Ovary (tissue), 9 donors: ENCODE results near the gene SHC1. TPM values are rescaled to one million over a fixed set of nuclear protein-coding genes. Genes with fewer than 3 reads are reported as not detected.
A peak's percentile ranks its signal among the peaks of the same experiment; 100 is the strongest.
"Not testable (repeated sequence)": the region's sequence is repeated elsewhere in the genome, so short reads cannot be mapped to it uniquely, and the experiment has no call there.

Experiments used
- DNase-seq, 5 donors: peaks; one replicate each; pipeline ENCODE4 v3.0.0-alpha.2; 2019 to 2020
- H3K27ac ChIP-seq, 2 donors: fragments of 200-600 bp; one replicate each; pipeline versions ENCODE4 v1.5.1 to v1.8.0; 2019 to 2022
- H3K27me3 ChIP-seq: fragments of 200-600 bp; one replicate; pipeline ENCODE4 v1.8.0; 2022
- H3K36me3 ChIP-seq: fragments of 200-600 bp; sonication (generic); one replicate; pipeline ENCODE4 v1.5.1; 2019
- H3K4me1 ChIP-seq: one replicate; pipeline ENCODE4 v1.8.1; 2013; ENCODE audit warnings: mild to moderate bottlenecking, moderate library complexity; ENCODE audit not compliant: insufficient read depth
- H3K4me3 ChIP-seq: fragments of 200-600 bp; sonication (generic); one replicate; pipeline ENCODE4 v1.5.1; 2017
- H3K9me3 ChIP-seq, 2 donors: fragments of 200-600 bp in 1 of 2; sonication (generic) in 1 of 2; one replicate each; pipeline versions ENCODE4 v1.5.1 to v1.8.1; 2013 to 2019; ENCODE audit warnings: mild to moderate bottlenecking in 1 of 2, moderate library complexity in 1 of 2
- EP300 ChIP-seq: sonication (generic); formaldehyde crosslinking; IDR thresholded peaks from one replicate; pipeline ENCODE4 v1.6.1; 2017; ENCODE audit warnings: antibody characterized with exemption
- POLR2A ChIP-seq: fragments of 450-650 bp; IDR thresholded peaks from one replicate; pipeline ENCODE4 v1.6.1; 2017; ENCODE audit warnings: antibody characterized with exemption, mild to moderate bottlenecking, moderate library complexity
- WGBS, 3 donors: extraction: QIAGEN DNeasy Blood & Tissue Kit in 1 of 3; methylation state at CpG; one replicate each; pipeline versions ENCODE4 v1.1.5 to v1.1.7; 2013 to 2017; 5-methylcytosine and 5-hydroxymethylcytosine counted together
- intact Hi-C, 4 donors: fragments of 100-400 bp; cut with DNase I; formaldehyde crosslinking; loops; one replicate each; pipeline versions ENCODE4 v1.11.0 to v1.15.1; 2022 to 2023
- polyA plus RNA-seq, 2 donors: library from polyadenylated mRNA; stranded (reverse); fragments of 200-250 nt in 1 of 2; fragments of 350-450 nt in 1 of 2; fragmentation: Illumina TruSeq in 1 of 2; extraction: RNeasy Lipid Tissue Mini Kit (QIAGEN cat#74804) in 1 of 2; gene quantifications; one replicate each; pipeline ENCODE4 v1.2.3, GENCODE V29; 2013 to 2014
- total RNA-seq, 7 donors: library from RNA; depleted of rRNA in 2 of 7; stranded (reverse); fragments of >200 nt in 2 of 7; fragmentation: NEBNext Ultra II Directional in 3 of 7; extraction: Animal tissue kit (Norgen Biotek cat#: 25700) in 3 of 7; gene quantifications; one replicate each; pipeline versions ENCODE4 v1.1.0 to v1.2.4, GENCODE V29; 2016 to 2023
- TF ChIP-seq, protein P1 (sequence below), 3 donors: fragments of 450-650 bp in 2 of 3; fragments of 200-600 bp in 1 of 3; IDR thresholded peaks; one replicate each; pipeline versions ENCODE4 v1.5.1 to v1.8.0; 2016 to 2022; ENCODE audit warnings: antibody characterized with exemption in 3 of 3, mild to moderate bottlenecking in 1 of 3
- donor health status: DM: no; HTN: no; CAD: no; lungs with moderate emphysema.
- donor health status: DM: no; HTN: no; CAD: no.
- donor health status: Bipolar disorder and iron deficiency.
- donor health status: DM: yes; HTN: yes; CAD: no.
- donor health status: DM: no; HTN: no; CAD: no.
- donor health status: DM: yes; HTN: yes; CAD: no.

The SHC1 gene
- total and polyA plus RNA-seq, 9 donors, result 36.8 to 183 (median 80.0) TPM

DNA sequence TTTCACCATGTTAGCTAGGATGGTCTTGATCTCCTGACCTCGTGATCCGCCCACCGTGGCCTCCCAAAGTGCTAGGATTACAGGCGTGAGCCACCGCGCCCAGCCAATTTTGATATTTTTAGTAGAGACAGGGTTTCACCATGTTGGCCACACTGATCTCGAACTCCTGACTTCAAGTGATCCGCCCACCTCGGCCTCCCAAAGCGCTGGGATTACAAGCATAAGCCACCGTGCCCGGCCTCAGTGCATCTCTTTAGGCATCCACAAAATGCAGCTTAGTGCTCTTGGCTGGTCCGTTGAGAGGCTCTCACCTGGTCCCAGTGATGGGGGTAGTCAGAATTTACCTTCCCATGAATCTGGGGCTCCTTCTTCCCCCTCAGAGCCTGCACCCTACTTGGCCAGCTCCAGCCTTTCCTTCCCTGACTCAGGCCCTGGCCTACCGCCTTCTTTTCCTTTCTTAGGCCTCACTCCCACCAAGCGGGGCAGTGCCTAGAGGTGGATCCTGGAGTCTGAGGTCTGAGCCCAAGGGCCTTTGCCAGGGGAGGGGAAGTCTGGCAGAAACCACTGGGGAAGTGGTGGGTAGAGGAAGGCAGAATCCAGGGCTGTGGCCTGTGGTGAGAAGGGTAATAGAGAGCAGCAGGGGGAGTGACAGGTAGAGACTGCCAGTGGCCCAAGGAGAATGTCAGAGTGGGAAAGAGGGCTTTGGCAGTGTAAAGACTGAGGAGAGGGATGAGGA is 26.6 kb upstream of the SHC1 start:
- peak in 1 of 5 donors; percentile 34 for DNase-seq
- Histone ChIP-seq H3K4me1 (no peaks in the 10 kb centered on the region), H3K27me3 (no peaks in the 10 kb centered on the region), H3K4me3 (no peak overlapping the region), H3K36me3 (no peaks in the 10 kb centered on the region), H3K9me3 (no peaks in the 10 kb centered on the region), H3K27ac (no peak overlapping the region)
- TF ChIP-seq, protein P1, sequence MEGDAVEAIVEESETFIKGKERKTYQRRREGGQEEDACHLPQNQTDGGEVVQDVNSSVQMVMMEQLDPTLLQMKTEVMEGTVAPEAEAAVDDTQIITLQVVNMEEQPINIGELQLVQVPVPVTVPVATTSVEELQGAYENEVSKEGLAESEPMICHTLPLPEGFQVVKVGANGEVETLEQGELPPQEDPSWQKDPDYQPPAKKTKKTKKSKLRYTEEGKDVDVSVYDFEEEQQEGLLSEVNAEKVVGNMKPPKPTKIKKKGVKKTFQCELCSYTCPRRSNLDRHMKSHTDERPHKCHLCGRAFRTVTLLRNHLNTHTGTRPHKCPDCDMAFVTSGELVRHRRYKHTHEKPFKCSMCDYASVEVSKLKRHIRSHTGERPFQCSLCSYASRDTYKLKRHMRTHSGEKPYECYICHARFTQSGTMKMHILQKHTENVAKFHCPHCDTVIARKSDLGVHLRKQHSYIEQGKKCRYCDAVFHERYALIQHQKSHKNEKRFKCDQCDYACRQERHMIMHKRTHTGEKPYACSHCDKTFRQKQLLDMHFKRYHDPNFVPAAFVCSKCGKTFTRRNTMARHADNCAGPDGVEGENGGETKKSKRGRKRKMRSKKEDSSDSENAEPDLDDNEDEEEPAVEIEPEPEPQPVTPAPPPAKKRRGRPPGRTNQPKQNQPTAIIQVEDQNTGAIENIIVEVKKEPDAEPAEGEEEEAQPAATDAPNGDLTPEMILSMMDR (IDR thresholded peaks at IDR 0.05), result no peak
- no peak for TF ChIP-seq EP300
- TF ChIP-seq POLR2A, result no peak
- intact Hi-C loops, result loop anchor here in 2 of 4 donors (5.0 kb wide), 1 partner anchor 35 kb away; the partner anchor contains the start of gene PYGO2 (in 2 of the 2)
- WGBS, 3 donors, result 76 to 84% (median 83%) methylated on average over 15 of the region's 15 CpGs

- not testable (repeated sequence) for H3K4me1 ChIP-seq, H3K27me3 ChIP-seq, H3K27ac ChIP-seq, H3K36me3 ChIP-seq, H3K4me3 ChIP-seq, H3K9me3 ChIP-seq
- TF ChIP-seq, protein P1 (IDR thresholded peaks at IDR 0.05), result peak in 1 of 3 donors; percentile 20
- 52 to 56% (median 56%) methylated on average over 13 of the region's 13 CpGs for WGBS, 3 donors
- peak in 4 of 5 donors; percentile 63 to 80 (median 72) for DNase-seq
- intact Hi-C loops, result loop anchor here in 2 of 4 donors (5.0 kb wide), 1 partner anchor 33 kb away; the partner anchor contains the start of gene PYGO2 (in 2 of the 2)
Measured at GRCh38 chr1:154995301-154995983, 24.9 kb upstream of the SHC1 start.

DNA sequence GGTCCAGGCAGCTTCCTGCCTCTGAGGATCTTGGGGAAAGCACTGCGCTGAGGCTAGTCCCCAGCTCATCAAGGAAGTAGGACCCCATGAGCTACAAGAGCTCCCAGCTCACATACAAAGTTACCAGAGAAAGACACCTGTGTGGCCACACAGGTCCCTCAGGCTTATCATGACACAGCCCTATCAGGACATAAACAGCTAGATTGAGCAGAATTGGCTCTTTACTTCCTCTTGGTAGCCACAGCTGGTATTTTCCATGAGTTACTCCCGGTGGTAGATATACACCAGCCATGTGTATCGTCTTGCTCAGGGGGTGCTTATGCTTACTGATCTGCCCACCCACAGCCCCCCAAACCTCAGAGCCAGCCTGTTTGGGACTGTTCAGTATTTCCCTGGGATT is 24.0 kb upstream of the SHC1 start:
- Histone ChIP-seq H3K27me3 (no peaks in the 10 kb centered on the region), H3K36me3 (no peaks in the 10 kb centered on the region), H3K4me1 (no peaks in the 10 kb centered on the region), H3K9me3 (no peaks in the 10 kb centered on the region), H3K4me3 (no peak overlapping the region), H3K27ac (no peak overlapping the region)
- WGBS, 3 donors, result 51 to 70% (median 56%) methylated on average over 3 of the region's 3 CpGs
- TF ChIP-seq, protein P1 (IDR thresholded peaks at IDR 0.05), result no peak
- TF ChIP-seq EP300 (no peak), POLR2A (no peak)
- intact Hi-C loops, result no loop called here
- peak in 1 of 5 donors; percentile 17 for DNase-seq

DNA sequence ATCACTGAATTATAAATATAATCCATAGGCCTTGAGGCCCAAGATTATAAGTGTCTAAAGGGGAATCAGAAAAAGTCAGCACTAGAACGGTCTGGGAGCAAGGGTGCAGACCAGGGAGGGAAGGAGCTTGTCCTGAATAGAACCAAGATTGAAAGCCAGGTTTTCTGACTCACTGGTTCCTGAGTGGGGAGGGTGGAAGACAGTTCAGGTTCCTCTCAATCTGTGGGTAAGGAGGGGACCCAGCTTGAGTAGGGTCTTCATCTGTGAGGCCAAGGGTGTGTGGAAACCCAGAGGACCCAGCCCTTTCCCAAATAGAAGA is 23.7 kb upstream of the SHC1 start:
- no peaks in the 10 kb centered on the region for H3K4me1 ChIP-seq
- DNase-seq, result no peak
- no peaks in the 10 kb centered on the region for H3K36me3 ChIP-seq
- TF ChIP-seq, protein P1 (IDR thresholded peaks at IDR 0.05), result no peak
- TF ChIP-seq EP300, result no peak
- no peak for TF ChIP-seq POLR2A
- H3K4me3 ChIP-seq, result no peak overlapping the region
- intact Hi-C loops, result no loop called here
- no peak overlapping the region for H3K27ac ChIP-seq
- no peaks in the 10 kb centered on the region for H3K9me3 ChIP-seq
- no peaks in the 10 kb centered on the region for H3K27me3 ChIP-seq
- WGBS, 3 donors, result 37 to 65% (median 44%) methylated on average over 1 of the region's 1 CpG
